Smooth muscle cell (in vitro differentiated cells): ENCODE results near the gene INSIG1. TPM values are rescaled to one million over a fixed set of nuclear protein-coding genes. Genes with fewer than 3 reads are reported as not detected.

Source experiments
- DNase-seq: peaks from one replicate; lab custom pipeline; 2025; ENCODE audit not compliant: unreplicated experiment; lab: John Stamatoyannopoulos, UW
- H2AFZ ChIP-seq: fragments of 200-600 bp; sonication (generic); 2 replicates; pipeline ENCODE4 v1.6.0; 2016; ENCODE audit warnings: antibody characterized with exemption, low read depth, mild to moderate bottlenecking
- H3F3A ChIP-seq: fragments of 200-600 bp; sonication (generic); 2 replicates; pipeline ENCODE4 v1.6.0; 2017; ENCODE audit warnings: antibody characterized with exemption, low read depth
- H3K27ac ChIP-seq: fragments of 200-600 bp; sonication (generic); 2 replicates; pipeline ENCODE4 v1.5.1; 2016; ENCODE audit warnings: low read depth, mild to moderate bottlenecking
- H3K27me3 ChIP-seq: fragments of 200-600 bp; sonication (generic); 2 replicates; pipeline ENCODE4 v1.6.1; 2016; ENCODE audit warnings: low read depth, mild to moderate bottlenecking
- H3K36me3 ChIP-seq: fragments of 200-600 bp; sonication (generic); 2 replicates; pipeline ENCODE4 v1.5.1; 2016; ENCODE audit warnings: low read depth
- H3K4me1 ChIP-seq: fragments of 200-600 bp; sonication (generic); 2 replicates; pipeline ENCODE4 v1.5.1; 2016; ENCODE audit warnings: low read depth
- H3K4me2 ChIP-seq: fragments of 200-600 bp; sonication (generic); 2 replicates; pipeline ENCODE4 v1.6.0; 2016; ENCODE audit warnings: mild to moderate bottlenecking
- H3K4me3 ChIP-seq: fragments of 200-600 bp; sonication (generic); 2 replicates; pipeline ENCODE4 v1.5.1; 2016; ENCODE audit warnings: mild to moderate bottlenecking
- H3K79me2 ChIP-seq: fragments of 200-600 bp; sonication (generic); 2 replicates; pipeline ENCODE4 v1.6.0; 2016; ENCODE audit warnings: low read depth, mild to moderate bottlenecking
- H3K9ac ChIP-seq: fragments of 200-600 bp; sonication (generic); 2 replicates; pipeline ENCODE4 v1.6.0; 2016; ENCODE audit warnings: low read depth
- H3K9me3 ChIP-seq: fragments of 200-600 bp; sonication (generic); replicated peaks from 2 replicates; pipeline ENCODE4 v1.5.1; 2016; ENCODE audit warnings: low read depth
- H4K20me1 ChIP-seq: fragments of 200-600 bp; sonication (generic); 2 replicates; pipeline ENCODE4 v1.6.0; 2016; ENCODE audit warnings: low read depth
- WGBS: methylation state at CpG from one replicate; pipeline ENCODE4 v1.1.7; 2016; ENCODE audit warnings: low lambda C conversion rate; 5-methylcytosine and 5-hydroxymethylcytosine counted together
- polyA plus RNA-seq: library from polyadenylated mRNA; unstranded; fragments of >200 nt; fragmentation: Nextera tagmentation; extraction: Ambion mirVana; gene quantifications from 2 replicates; pipeline ENCODE4 v1.2.1, GENCODE V29; 2016
- total RNA-seq: library from RNA; depleted of rRNA; stranded (reverse); fragments of >200 nt; gene quantifications from 2 replicates; pipeline ENCODE4 v1.2.3, GENCODE V29; 2014
- TF ChIP-seq, protein P1 (sequence below): fragments of 200-600 bp; sonication (generic); IDR thresholded peaks from 2 replicates; pipeline ENCODE4 v1.5.1; 2017; ENCODE audit warnings: borderline replicate concordance, mild to moderate bottlenecking, antibody characterized with exemption; ENCODE audit not compliant: insufficient read depth, poor library complexity, severe bottlenecking

The INSIG1 gene
- 277 and 402 TPM in 2 replicates for total RNA-seq
- 181 and 302 TPM in 2 replicates for polyA plus RNA-seq

DNA sequence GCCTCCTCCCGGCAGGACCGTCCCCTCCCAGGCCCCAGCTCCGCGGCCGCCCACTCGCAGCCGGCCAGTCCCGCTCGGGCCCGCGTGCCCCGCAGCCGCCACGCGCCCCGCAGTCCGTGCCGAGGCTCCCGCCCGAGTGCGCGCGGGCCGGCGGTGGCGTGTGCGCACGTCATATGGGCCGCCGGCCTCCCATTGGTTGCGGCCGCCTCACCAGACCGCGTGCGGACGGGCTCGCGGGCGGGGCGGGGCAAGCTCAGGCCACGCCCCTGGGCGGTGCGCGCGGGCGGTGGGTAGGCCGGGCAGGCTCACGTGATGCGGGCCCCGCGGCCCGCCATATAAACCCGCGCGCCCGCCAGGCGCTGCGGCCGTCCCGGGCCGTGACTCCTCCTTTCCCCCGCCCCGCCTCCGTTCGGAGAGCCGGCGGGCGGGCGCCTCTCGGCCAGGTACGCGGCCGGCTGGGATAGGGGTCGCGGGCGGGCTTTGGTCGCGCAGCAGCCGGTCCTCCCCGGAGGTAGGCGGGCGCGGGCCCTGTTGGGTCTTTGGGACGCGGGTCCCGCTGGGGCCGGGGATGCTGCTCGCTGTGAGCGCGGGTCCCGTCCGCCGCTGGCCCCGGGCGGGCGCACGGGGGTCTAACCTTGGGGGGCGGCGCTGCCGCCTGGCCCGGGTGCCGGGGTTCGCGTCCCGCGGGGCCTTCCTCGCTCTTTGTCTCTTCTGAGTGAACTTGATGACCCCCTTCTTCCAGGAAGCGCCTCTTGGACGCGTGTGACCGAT, at the start of gene INSIG1:
INSIG1 (plus strand) TSS at position 362 of the 771 bp plus-strand sequence; CDS start at position 770, 408 bp downstream.
- WGBS, result under 1% methylated on average over 59 of the region's 111 CpGs
- Histone ChIP-seq H3F3A (peaks cover 10% of the 10 kb centered on the region), H3K4me3 (peak within 1 kb of the TSS; percentile 88), H3K4me2 (peak within 1 kb of the TSS; percentile 93), H3K4me1 (peaks cover 27% of the 10 kb centered on the region), H3K9ac (peak within 1 kb of the TSS; percentile 91), H3K27ac (peak within 1 kb of the TSS; percentile 96), H4K20me1 (peaks cover 49% of the 10 kb centered on the region), H3K36me3 (peaks cover 4% of the 10 kb centered on the region), H3K79me2 (peaks cover 43% of the 10 kb centered on the region), H3K9me3 (no peaks in the 10 kb centered on the region), H3K27me3 (no peaks in the 10 kb centered on the region), H2AFZ (no peak within 1 kb of the TSS)
- TF ChIP-seq, protein P1, sequence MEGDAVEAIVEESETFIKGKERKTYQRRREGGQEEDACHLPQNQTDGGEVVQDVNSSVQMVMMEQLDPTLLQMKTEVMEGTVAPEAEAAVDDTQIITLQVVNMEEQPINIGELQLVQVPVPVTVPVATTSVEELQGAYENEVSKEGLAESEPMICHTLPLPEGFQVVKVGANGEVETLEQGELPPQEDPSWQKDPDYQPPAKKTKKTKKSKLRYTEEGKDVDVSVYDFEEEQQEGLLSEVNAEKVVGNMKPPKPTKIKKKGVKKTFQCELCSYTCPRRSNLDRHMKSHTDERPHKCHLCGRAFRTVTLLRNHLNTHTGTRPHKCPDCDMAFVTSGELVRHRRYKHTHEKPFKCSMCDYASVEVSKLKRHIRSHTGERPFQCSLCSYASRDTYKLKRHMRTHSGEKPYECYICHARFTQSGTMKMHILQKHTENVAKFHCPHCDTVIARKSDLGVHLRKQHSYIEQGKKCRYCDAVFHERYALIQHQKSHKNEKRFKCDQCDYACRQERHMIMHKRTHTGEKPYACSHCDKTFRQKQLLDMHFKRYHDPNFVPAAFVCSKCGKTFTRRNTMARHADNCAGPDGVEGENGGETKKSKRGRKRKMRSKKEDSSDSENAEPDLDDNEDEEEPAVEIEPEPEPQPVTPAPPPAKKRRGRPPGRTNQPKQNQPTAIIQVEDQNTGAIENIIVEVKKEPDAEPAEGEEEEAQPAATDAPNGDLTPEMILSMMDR, result no peak
- DNase-seq, result peak; percentile 92

DNA sequence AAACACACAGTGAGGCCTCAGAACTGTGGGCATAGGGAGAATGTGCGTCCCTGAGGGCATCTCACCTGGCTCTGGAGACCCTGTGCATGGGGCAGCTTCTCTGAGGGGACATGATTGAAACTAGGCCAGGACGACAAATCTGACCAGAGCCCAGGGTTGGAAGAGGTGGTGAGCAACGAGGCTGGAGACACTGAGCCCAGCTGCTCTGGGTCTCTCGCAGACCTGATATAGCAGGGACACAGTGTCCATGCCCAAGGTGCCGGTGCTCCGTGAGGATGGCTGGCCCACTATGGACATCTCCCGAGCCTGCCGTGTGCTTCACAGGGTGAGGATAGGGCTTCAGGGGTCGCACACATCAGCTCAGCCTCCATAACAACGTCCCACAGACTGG, 49.3 kb upstream of the INSIG1 start:
- WGBS, result 97% methylated on average over 10 of the region's 10 CpGs
- H3K27me3 ChIP-seq, result no peaks in the 10 kb centered on the region
- H3K4me1 ChIP-seq, result no peaks in the 10 kb centered on the region
- H2AFZ ChIP-seq, result no peak overlapping the region
- H3K4me3 ChIP-seq, result no peak overlapping the region
- H3F3A ChIP-seq, result no peaks in the 10 kb centered on the region
- DNase-seq, result no peak
- TF ChIP-seq, protein P1, result no peak
- no peaks in the 10 kb centered on the region for H3K36me3 ChIP-seq
- H3K79me2 ChIP-seq, result no peaks in the 10 kb centered on the region
- no peak overlapping the region for H3K27ac ChIP-seq
- H3K9ac ChIP-seq, result no peak overlapping the region
- no peak overlapping the region for H3K4me2 ChIP-seq
- H3K9me3 ChIP-seq, result no peaks in the 10 kb centered on the region
- no peaks in the 10 kb centered on the region for H4K20me1 ChIP-seq

DNA sequence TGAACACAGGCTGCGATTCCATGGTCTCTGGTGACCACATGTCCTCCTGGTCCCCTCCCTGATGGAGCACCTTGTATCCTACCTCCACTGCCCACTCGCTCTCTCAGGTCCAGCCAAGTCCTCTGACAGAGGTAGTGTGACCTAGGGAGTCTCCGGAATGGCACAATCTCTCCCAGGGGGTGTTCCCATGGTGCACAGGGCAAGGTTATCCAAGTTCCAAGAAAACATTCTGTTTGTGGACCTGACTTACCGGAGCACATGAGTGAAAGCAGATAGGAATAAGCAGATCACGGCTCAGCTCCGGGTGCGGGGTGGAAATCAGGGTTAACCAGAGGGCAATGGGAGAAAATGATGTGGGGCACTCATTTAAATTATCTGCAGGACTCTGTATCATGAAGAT, 45.8 kb upstream of the INSIG1 start:
- WGBS, result 60% methylated on average over 7 of the region's 7 CpGs
- no peaks in the 10 kb centered on the region for H3K4me1 ChIP-seq
- H3K27me3 ChIP-seq, result no peaks in the 10 kb centered on the region
- H3K36me3 ChIP-seq, result no peaks in the 10 kb centered on the region
- TF ChIP-seq, protein P1, result no peak
- no peak overlapping the region for H3K9ac ChIP-seq
- DNase-seq, result no peak
- no peaks in the 10 kb centered on the region for H3K9me3 ChIP-seq
- peak overlapping the region; percentile 6 for H3K4me2 ChIP-seq
- H3F3A ChIP-seq, result peaks cover 8% of the 10 kb centered on the region
- no peaks in the 10 kb centered on the region for H4K20me1 ChIP-seq
- peak overlapping the region; percentile 74 for H2AFZ ChIP-seq
- H3K79me2 ChIP-seq, result no peaks in the 10 kb centered on the region
- no peak overlapping the region for H3K4me3 ChIP-seq
- no peak overlapping the region for H3K27ac ChIP-seq
